Measurements from ENCODE around the gene IQCM.

Gene IQCM

DNA sequence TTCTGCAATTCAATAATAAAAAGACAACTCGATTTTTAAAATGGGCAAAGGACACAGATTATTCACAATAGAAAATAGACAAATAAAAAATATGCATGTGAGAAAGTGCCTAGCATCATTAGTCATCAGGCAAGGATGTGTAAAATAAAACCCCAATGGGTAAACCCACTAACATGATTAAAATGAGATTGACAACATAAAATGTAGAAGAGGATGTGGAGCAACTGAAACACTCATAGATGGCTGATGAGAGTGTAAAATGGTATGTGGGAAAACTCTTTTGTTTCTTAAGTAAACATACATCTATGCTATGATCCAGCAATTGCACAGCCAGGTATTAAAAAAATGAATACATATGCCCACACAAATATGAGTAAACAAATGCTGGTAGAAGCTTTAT, 177.6 kb downstream of the IQCM start:
- TF ChIP-seq EZH2phosphoT487 (IDR thresholded peaks at IDR 0.05; ENCODE audit: borderline replicate concordance), result no peak
- TF ChIP-seq, protein P1, sequence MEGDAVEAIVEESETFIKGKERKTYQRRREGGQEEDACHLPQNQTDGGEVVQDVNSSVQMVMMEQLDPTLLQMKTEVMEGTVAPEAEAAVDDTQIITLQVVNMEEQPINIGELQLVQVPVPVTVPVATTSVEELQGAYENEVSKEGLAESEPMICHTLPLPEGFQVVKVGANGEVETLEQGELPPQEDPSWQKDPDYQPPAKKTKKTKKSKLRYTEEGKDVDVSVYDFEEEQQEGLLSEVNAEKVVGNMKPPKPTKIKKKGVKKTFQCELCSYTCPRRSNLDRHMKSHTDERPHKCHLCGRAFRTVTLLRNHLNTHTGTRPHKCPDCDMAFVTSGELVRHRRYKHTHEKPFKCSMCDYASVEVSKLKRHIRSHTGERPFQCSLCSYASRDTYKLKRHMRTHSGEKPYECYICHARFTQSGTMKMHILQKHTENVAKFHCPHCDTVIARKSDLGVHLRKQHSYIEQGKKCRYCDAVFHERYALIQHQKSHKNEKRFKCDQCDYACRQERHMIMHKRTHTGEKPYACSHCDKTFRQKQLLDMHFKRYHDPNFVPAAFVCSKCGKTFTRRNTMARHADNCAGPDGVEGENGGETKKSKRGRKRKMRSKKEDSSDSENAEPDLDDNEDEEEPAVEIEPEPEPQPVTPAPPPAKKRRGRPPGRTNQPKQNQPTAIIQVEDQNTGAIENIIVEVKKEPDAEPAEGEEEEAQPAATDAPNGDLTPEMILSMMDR (conservative IDR thresholded peaks at IDR 0.05; ENCODE audit: low read length), result no peak
- Histone ChIP-seq H3K9ac (ENCODE audit: low read depth, low read length, poor library complexity, severe bottlenecking) (no peak overlapping the region), H3K27me3 (ENCODE audit: insufficient read depth, low read length, poor library complexity, severe bottlenecking) (no peaks in the 10 kb centered on the region)

DNA sequence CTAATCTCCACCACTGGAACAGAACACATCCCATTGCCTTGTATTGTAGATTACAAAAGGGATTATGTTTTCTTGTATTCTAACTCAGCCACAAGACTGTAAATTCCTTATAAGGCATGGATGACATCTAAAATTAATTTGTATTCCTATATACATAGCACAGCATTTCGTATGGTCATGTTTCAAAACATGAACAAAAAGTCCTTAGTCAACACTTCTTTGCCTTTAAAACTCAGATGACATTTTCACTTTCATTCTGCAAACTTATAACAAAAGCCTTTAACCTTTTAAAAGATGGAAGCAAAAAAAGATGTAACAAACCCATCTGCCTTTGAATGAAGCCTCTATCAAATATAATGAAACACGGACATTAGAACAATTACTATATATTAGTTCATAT, 181.3 kb downstream of the IQCM start:
- H3K36me3 ChIP-seq (ENCODE audit: insufficient read depth, low read length), result no peaks in the 10 kb centered on the region
- no peaks in the 10 kb centered on the region for H4K20me1 ChIP-seq (ENCODE audit: insufficient read depth, low read length, poor library complexity, severe bottlenecking)
- no peaks in the 10 kb centered on the region for H3K9me3 ChIP-seq (ENCODE audit: insufficient read depth, low read depth, low read length)
- TF ChIP-seq, protein P1 (conservative IDR thresholded peaks at IDR 0.05; ENCODE audit: low read length), result no peak
- no peak for TF ChIP-seq EZH2phosphoT487 (IDR thresholded peaks at IDR 0.05; ENCODE audit: borderline replicate concordance)
- no peak overlapping the region for H2AFZ ChIP-seq (ENCODE audit: low read length)
- no peaks in the 10 kb centered on the region for H3K79me2 ChIP-seq (ENCODE audit: insufficient read depth, low read length)
- no peaks in the 10 kb centered on the region for H3F3A ChIP-seq (ENCODE audit: low read depth)
- H3K9ac ChIP-seq (ENCODE audit: low read depth, low read length, poor library complexity, severe bottlenecking), result no peak overlapping the region
- no peak overlapping the region for H3K4me2 ChIP-seq (ENCODE audit: low read depth, low read length, poor library complexity, severe bottlenecking)
- H3K4me3 ChIP-seq (ENCODE audit: low read length, poor library complexity, severe bottlenecking), result no peak overlapping the region
- H3K27me3 ChIP-seq (ENCODE audit: insufficient read depth, low read length, poor library complexity, severe bottlenecking), result no peaks in the 10 kb centered on the region
- no peaks in the 10 kb centered on the region for H3K4me1 ChIP-seq (ENCODE audit: insufficient read depth, low read length, poor library complexity, severe bottlenecking)
- no peaks in the 10 kb centered on the region for H3K9me2 ChIP-seq (replicated peaks; ENCODE audit: low read depth, low read length)

More for the DNA sequence above, 177.6 kb downstream of the IQCM start:
- H3K4me1 ChIP-seq (ENCODE audit: insufficient read depth, low read length, poor library complexity, severe bottlenecking), result no peaks in the 10 kb centered on the region
- no peaks in the 10 kb centered on the region for H3K36me3 ChIP-seq (ENCODE audit: insufficient read depth, low read length)
- no peaks in the 10 kb centered on the region for H3K9me3 ChIP-seq (ENCODE audit: insufficient read depth, low read depth, low read length)
- H3K79me2 ChIP-seq (ENCODE audit: insufficient read depth, low read length), result no peaks in the 10 kb centered on the region
- H3F3A ChIP-seq (ENCODE audit: low read depth), result no peaks in the 10 kb centered on the region
- no peak overlapping the region for H3K4me3 ChIP-seq (ENCODE audit: low read length, poor library complexity, severe bottlenecking)
- no peaks in the 10 kb centered on the region for H3K9me2 ChIP-seq (replicated peaks; ENCODE audit: low read depth, low read length)
- no peak overlapping the region for H2AFZ ChIP-seq (ENCODE audit: low read length)
- H4K20me1 ChIP-seq (ENCODE audit: insufficient read depth, low read length, poor library complexity, severe bottlenecking), result no peaks in the 10 kb centered on the region
- H3K4me2 ChIP-seq (ENCODE audit: low read depth, low read length, poor library complexity, severe bottlenecking), result no peak overlapping the region

DNA sequence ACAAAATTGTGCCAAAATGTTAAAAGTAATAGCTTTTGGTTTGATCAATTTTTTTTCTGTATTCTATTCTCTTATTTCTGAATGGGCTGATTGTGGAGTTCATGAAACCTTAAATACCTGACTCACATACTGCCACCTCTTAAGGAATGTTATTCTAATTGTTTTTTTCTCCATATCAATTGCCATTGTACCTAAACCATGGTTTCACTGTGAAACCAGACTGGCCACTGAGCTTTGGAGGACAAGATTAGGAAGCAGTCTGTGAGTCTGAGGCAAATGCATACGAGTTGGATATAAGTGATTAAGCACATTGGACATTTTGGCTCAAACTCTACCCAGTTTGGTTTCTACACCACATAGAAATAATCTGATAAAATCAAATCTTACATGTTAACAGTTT, 184.0 kb downstream of the IQCM start:
- Histone ChIP-seq H3K36me3 (ENCODE audit: insufficient read depth, low read length) (no peaks in the 10 kb centered on the region), H3K4me1 (ENCODE audit: insufficient read depth, low read length, poor library complexity, severe bottlenecking) (no peaks in the 10 kb centered on the region), H3K9me2 (replicated peaks; ENCODE audit: low read depth, low read length) (no peaks in the 10 kb centered on the region), H3K9me3 (ENCODE audit: insufficient read depth, low read depth, low read length) (no peaks in the 10 kb centered on the region), H3K4me3 (ENCODE audit: low read length, poor library complexity, severe bottlenecking) (no peak overlapping the region), H3K4me2 (ENCODE audit: low read depth, low read length, poor library complexity, severe bottlenecking) (no peak overlapping the region), H2AFZ (ENCODE audit: low read length) (no peak overlapping the region), H3F3A (ENCODE audit: low read depth) (no peaks in the 10 kb centered on the region), H3K79me2 (ENCODE audit: insufficient read depth, low read length) (no peaks in the 10 kb centered on the region), H3K27me3 (ENCODE audit: insufficient read depth, low read length, poor library complexity, severe bottlenecking) (no peaks in the 10 kb centered on the region), H4K20me1 (ENCODE audit: insufficient read depth, low read length, poor library complexity, severe bottlenecking) (no peaks in the 10 kb centered on the region), H3K9ac (ENCODE audit: low read depth, low read length, poor library complexity, severe bottlenecking) (no peak overlapping the region)
- TF ChIP-seq, protein P1 (conservative IDR thresholded peaks at IDR 0.05; ENCODE audit: low read length), result no peak
- no peak for TF ChIP-seq EZH2phosphoT487 (IDR thresholded peaks at IDR 0.05; ENCODE audit: borderline replicate concordance)

All from Loucy (cell line).